CD8-positive, alpha-beta memory T cell (primary cell): ENCODE data around the gene GOLGA8M. TPM values are rescaled to one million over a fixed set of nuclear protein-coding genes. Genes with fewer than 3 reads are reported as not detected.
"Not testable (repeated sequence)": the region's sequence is repeated elsewhere in the genome, so short reads cannot be mapped to it uniquely, and the experiment has no call there.

Experiments used
- CTCF ChIA-PET: fragments of 350-600 bp; sonication (Branson Sonifier 250); formaldehyde crosslinking; loops from one replicate; lab custom pipeline; 2021; ENCODE audit warnings: antibody characterized with exemption; lab: Charles Lee
- POLR2A ChIA-PET: fragments of 350-600 bp; sonication (Branson Sonifier 250); formaldehyde crosslinking; loops from one replicate; lab custom pipeline; 2021; ENCODE audit warnings: antibody characterized with exemption; lab: Charles Lee
- DNase-seq, 5 donors: peaks; one replicate each; pipeline versions ENCODE4 v3.0.0 to v3.0.0-alpha.2; 2020 to 2022; ENCODE audit warnings: mixed read lengths in 1 of 5
- H3K27ac ChIP-seq: one replicate; pipeline ENCODE4 v1.7.0; 2013; ENCODE audit warnings: low read depth, mild to moderate bottlenecking, low read length, moderate library complexity
- H3K27me3 ChIP-seq: 2 replicates; pipeline ENCODE4 v1.7.0; 2013; ENCODE audit warnings: low read length, mild to moderate bottlenecking; ENCODE audit not compliant: insufficient read depth, poor library complexity, severe bottlenecking
- H3K36me3 ChIP-seq: 2 replicates; pipeline ENCODE4 v1.7.0; 2013; ENCODE audit warnings: mild to moderate bottlenecking, low read length, moderate library complexity; ENCODE audit not compliant: insufficient read depth
- H3K4me1 ChIP-seq: 2 replicates; pipeline ENCODE4 v1.7.0; 2013; ENCODE audit warnings: mild to moderate bottlenecking, low read length, moderate library complexity; ENCODE audit not compliant: insufficient read depth
- H3K4me3 ChIP-seq: 2 replicates; pipeline ENCODE4 v1.7.0; 2013; ENCODE audit warnings: mild to moderate bottlenecking, low read length
- H3K9me3 ChIP-seq: 2 replicates; pipeline ENCODE4 v1.7.0; 2013; ENCODE audit warnings: mild to moderate bottlenecking, low read length
- H3K27ac Mint-ChIP-seq, 8 donors: one replicate each; pipeline ENCODE4 v1.8.0; 2020 to 2021; ENCODE audit warnings: mixed read lengths in 8 of 8, mild to moderate bottlenecking in 6 of 8, inconsistent platforms in 3 of 8, moderate library complexity in 3 of 8
- H3K27me3 Mint-ChIP-seq, 2 donors: one replicate each; pipeline ENCODE4 v1.8.0; 2020 to 2021; ENCODE audit warnings: mixed read lengths in 2 of 2, mild to moderate bottlenecking in 1 of 2, moderate library complexity in 1 of 2
- H3K36me3 Mint-ChIP-seq, 3 donors: one replicate each; pipeline ENCODE4 v1.8.0; 2020 to 2021; ENCODE audit warnings: mixed read lengths in 3 of 3, inconsistent platforms in 1 of 3, mild to moderate bottlenecking in 1 of 3
- H3K4me1 Mint-ChIP-seq, 3 donors: one replicate each; pipeline ENCODE4 v1.8.0; 2020 to 2021; ENCODE audit warnings: mixed read lengths in 3 of 3, inconsistent platforms in 1 of 3, mild to moderate bottlenecking in 1 of 3
- H3K4me3 Mint-ChIP-seq, 7 donors: one replicate each; pipeline ENCODE4 v1.8.0; 2020 to 2021; ENCODE audit warnings: mixed read lengths in 7 of 7, mild to moderate bottlenecking in 6 of 7, moderate library complexity in 4 of 7, inconsistent platforms in 2 of 7
- H3K9me3 Mint-ChIP-seq, 5 donors: one replicate each; pipeline ENCODE4 v1.8.0; 2020 to 2022; ENCODE audit warnings: mixed read lengths in 5 of 5, mild to moderate bottlenecking in 3 of 5, moderate library complexity in 2 of 5, inconsistent platforms in 1 of 5
- polyA plus RNA-seq: library from polyadenylated mRNA; unstranded; fragments of 300-500 nt; fragmentation: Illumina TruSeq; gene quantifications from one replicate; pipeline ENCODE4 v1.2.3, GENCODE V29; 2021
- total RNA-seq, 2 experiments: library from RNA; stranded (reverse); gene quantifications; one replicate each; pipeline ENCODE4 v1.2.3, GENCODE V29; 2021

Gene GOLGA8M
- total and polyA plus RNA-seq, 3 experiments from 2014 or later, result 0.53 TPM; not detected in 2

DNA sequence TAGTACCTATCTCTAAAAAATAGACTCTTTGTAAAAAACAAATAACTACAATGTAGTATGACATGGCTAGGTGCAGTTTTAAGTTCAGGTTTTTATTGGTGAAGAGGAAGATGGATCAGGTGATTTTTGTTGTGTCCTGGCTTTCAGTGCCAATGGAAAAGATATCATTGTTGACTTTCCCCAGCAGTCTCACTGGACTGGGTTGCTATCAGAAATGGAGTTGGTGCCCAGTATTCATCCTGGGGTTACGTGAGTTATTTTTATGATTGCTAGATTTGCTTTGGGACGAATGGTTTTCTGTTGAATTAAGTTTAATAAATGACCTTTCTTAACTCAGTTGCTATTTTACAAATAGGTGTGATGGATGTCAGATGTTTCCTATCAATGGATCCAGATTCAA is 38.7 kb downstream of the GOLGA8M start:
- H3K4me3 ChIP-seq, H3K9me3 ChIP-seq, POLR2A ChIA-PET, CTCF ChIA-PET, H3K27ac ChIP-seq, H3K4me3 Mint-ChIP-seq, H3K27me3 ChIP-seq, DNase-seq, H3K36me3 Mint-ChIP-seq, H3K4me1 ChIP-seq, H3K9me3 Mint-ChIP-seq, H3K27ac Mint-ChIP-seq, H3K36me3 ChIP-seq, H3K27me3 Mint-ChIP-seq, H3K4me1 Mint-ChIP-seq: not testable (repeated sequence)

GRCh38 chr15:28672122-28672521 is 40.1 kb downstream of the GOLGA8M start:
- H3K9me3 Mint-ChIP-seq, H3K4me3 ChIP-seq, H3K4me3 Mint-ChIP-seq, H3K27me3 Mint-ChIP-seq, H3K4me1 ChIP-seq, DNase-seq, POLR2A ChIA-PET, H3K27ac Mint-ChIP-seq, H3K36me3 ChIP-seq, H3K4me1 Mint-ChIP-seq, CTCF ChIA-PET, H3K27ac ChIP-seq, H3K9me3 ChIP-seq, H3K36me3 Mint-ChIP-seq, H3K27me3 ChIP-seq: not testable (repeated sequence)

- H3K4me1 ChIP-seq, H3K9me3 ChIP-seq, H3K4me3 ChIP-seq, H3K9me3 Mint-ChIP-seq, POLR2A ChIA-PET, H3K27me3 Mint-ChIP-seq, H3K4me3 Mint-ChIP-seq, H3K27me3 ChIP-seq, H3K36me3 ChIP-seq, H3K36me3 Mint-ChIP-seq, DNase-seq, H3K27ac Mint-ChIP-seq, H3K4me1 Mint-ChIP-seq, CTCF ChIA-PET, H3K27ac ChIP-seq: not testable (repeated sequence)
These were observed 45.8 kb downstream of the GOLGA8M start for GRCh38 chr15:28666402-28666801.

DNA sequence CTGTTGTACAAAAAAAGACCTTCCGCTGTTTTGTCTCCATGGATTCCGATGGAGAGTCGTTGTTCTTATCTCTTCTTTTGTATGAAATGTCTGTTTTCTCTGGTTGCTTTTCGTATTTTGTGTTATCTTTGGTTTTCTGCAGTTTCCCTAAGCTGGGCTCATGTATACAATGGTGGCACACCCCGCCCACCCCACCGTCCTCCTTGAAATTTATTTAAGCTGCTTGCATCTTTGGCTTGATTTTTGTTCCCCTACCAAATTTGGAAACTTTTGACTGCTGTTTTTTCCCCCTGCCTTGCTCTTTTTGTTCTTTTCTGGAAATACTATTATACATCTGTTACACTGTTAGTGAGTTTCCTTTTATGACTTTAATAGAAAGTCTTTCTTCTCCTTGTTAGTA is 47.6 kb downstream of the GOLGA8M start:
- H3K4me1 Mint-ChIP-seq, DNase-seq, POLR2A ChIA-PET, H3K9me3 ChIP-seq, H3K27ac ChIP-seq, H3K27me3 ChIP-seq, CTCF ChIA-PET, H3K36me3 Mint-ChIP-seq, H3K27me3 Mint-ChIP-seq, H3K4me3 ChIP-seq, H3K4me3 Mint-ChIP-seq, H3K36me3 ChIP-seq, H3K4me1 ChIP-seq, H3K9me3 Mint-ChIP-seq: not testable (repeated sequence)
- H3K27ac Mint-ChIP-seq, result peak overlapping the region in 1 of 8 donors; percentile 82

- H3K9me3 Mint-ChIP-seq, DNase-seq, H3K9me3 ChIP-seq, POLR2A ChIA-PET, H3K4me1 Mint-ChIP-seq, H3K27ac ChIP-seq, H3K4me3 ChIP-seq, H3K36me3 ChIP-seq, H3K27me3 ChIP-seq, CTCF ChIA-PET, H3K4me1 ChIP-seq, H3K36me3 Mint-ChIP-seq, H3K4me3 Mint-ChIP-seq, H3K27me3 Mint-ChIP-seq, H3K27ac Mint-ChIP-seq: not testable (repeated sequence)
These were observed 48.5 kb downstream of the GOLGA8M start for GRCh38 chr15:28663717-28664116.

GRCh38 chr15:28660750-28661149 is 51.5 kb downstream of the GOLGA8M start:
- H3K4me3 Mint-ChIP-seq, H3K27me3 Mint-ChIP-seq, H3K4me1 Mint-ChIP-seq, POLR2A ChIA-PET, CTCF ChIA-PET, H3K27ac ChIP-seq, H3K4me1 ChIP-seq, H3K4me3 ChIP-seq, H3K36me3 ChIP-seq, DNase-seq, H3K27ac Mint-ChIP-seq, H3K9me3 Mint-ChIP-seq, H3K9me3 ChIP-seq, H3K27me3 ChIP-seq, H3K36me3 Mint-ChIP-seq: not testable (repeated sequence)

- H3K4me3 Mint-ChIP-seq, H3K27me3 Mint-ChIP-seq, H3K36me3 ChIP-seq, H3K9me3 Mint-ChIP-seq, H3K27ac ChIP-seq, H3K4me3 ChIP-seq, H3K9me3 ChIP-seq, H3K4me1 Mint-ChIP-seq, POLR2A ChIA-PET, DNase-seq, H3K4me1 ChIP-seq, H3K27ac Mint-ChIP-seq, CTCF ChIA-PET, H3K27me3 ChIP-seq: not testable (repeated sequence)
- H3K36me3 Mint-ChIP-seq, result peaks cover 0 to 15% (median 2%) of the 10 kb centered on the region in 3 donors
These were observed 56.2 kb downstream of the GOLGA8M start for GRCh38 chr15:28656018-28656360.

DNA sequence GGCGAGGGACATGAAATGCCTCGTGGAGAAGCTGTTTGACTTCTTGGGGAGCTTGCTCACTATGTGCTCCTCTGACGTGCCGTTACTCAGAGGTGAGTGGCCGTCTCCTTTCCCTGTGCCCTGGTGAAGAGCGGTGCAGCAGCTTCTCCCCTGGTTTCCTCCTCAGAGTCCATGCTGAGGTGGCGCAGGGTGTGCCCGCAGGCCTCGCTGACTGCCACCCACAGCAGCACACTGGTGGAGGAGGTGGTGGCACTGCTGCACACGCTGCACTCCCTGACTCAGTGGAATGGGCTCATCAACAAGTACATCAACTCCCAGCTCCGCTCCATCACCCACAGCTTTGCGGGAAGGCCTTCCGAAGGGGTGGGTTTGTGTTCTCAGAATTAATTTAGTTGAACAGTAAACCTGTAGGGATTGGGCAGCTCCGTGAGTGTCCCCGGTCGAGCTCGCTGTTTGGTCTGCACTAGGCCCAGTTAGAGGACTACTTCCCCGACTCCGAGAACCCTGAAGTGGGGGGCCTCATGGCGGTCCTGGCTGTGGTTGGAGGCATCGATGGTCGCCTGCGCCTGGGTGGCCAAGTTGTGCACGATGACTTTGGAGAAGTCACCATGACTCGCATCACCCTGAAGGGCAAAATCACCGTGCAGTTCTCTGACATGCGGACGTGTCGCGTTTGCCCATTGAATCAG is 56.7 kb downstream of the GOLGA8M start:
- CTCF ChIA-PET, H3K9me3 Mint-ChIP-seq: not testable (repeated sequence)

GRCh38 chr15:28654194-28654593 is 58.0 kb downstream of the GOLGA8M start:
- H3K9me3 Mint-ChIP-seq, H3K4me3 Mint-ChIP-seq, H3K9me3 ChIP-seq, H3K36me3 ChIP-seq, H3K4me1 Mint-ChIP-seq, CTCF ChIA-PET, DNase-seq, H3K4me1 ChIP-seq, H3K27me3 ChIP-seq, H3K27me3 Mint-ChIP-seq, H3K27ac Mint-ChIP-seq, H3K27ac ChIP-seq, H3K4me3 ChIP-seq, POLR2A ChIA-PET: not testable (repeated sequence)
- peaks cover 0 to 15% (median 2%) of the 10 kb centered on the region in 3 donors for H3K36me3 Mint-ChIP-seq

More for the DNA sequence above, 56.7 kb downstream of the GOLGA8M start:
- H3K4me3 ChIP-seq, H3K36me3 ChIP-seq, H3K27me3 ChIP-seq, DNase-seq, POLR2A ChIA-PET, H3K4me1 Mint-ChIP-seq, H3K27me3 Mint-ChIP-seq, H3K27ac Mint-ChIP-seq, H3K27ac ChIP-seq, H3K4me3 Mint-ChIP-seq, H3K4me1 ChIP-seq, H3K9me3 ChIP-seq: not testable (repeated sequence)
- H3K36me3 Mint-ChIP-seq, result peaks cover 0 to 15% (median 2%) of the 10 kb centered on the region in 3 donors
